ENCODE results near the gene KCND2.

DNA sequence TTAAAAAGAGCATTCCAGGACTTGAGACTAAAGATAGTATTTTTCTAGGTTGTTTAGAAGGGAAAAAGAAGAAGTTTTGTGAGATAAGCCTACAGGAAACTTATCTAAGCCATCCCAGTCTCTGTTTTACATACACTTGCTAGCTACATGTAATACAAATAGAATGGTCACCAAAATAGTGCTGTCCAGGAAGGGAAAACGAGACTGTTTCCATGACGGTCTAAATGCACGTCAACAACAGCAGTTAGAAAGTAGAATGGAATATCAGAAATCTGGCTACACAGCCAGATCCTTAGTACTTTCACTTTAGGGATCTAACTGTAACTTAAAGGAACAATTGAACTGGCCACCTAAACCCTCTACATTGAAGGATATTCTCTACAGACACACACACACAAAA lies 467.4 kb downstream of the KCND2 start:
- TF ChIP-seq CTCF (IDR thresholded peaks at IDR 0.05) (no peak), POLR2AphosphoS5 (IDR thresholded peaks at IDR 0.05; ENCODE audit: low read depth, low read length) (no peak)
- TF ChIP-seq, protein P1, sequence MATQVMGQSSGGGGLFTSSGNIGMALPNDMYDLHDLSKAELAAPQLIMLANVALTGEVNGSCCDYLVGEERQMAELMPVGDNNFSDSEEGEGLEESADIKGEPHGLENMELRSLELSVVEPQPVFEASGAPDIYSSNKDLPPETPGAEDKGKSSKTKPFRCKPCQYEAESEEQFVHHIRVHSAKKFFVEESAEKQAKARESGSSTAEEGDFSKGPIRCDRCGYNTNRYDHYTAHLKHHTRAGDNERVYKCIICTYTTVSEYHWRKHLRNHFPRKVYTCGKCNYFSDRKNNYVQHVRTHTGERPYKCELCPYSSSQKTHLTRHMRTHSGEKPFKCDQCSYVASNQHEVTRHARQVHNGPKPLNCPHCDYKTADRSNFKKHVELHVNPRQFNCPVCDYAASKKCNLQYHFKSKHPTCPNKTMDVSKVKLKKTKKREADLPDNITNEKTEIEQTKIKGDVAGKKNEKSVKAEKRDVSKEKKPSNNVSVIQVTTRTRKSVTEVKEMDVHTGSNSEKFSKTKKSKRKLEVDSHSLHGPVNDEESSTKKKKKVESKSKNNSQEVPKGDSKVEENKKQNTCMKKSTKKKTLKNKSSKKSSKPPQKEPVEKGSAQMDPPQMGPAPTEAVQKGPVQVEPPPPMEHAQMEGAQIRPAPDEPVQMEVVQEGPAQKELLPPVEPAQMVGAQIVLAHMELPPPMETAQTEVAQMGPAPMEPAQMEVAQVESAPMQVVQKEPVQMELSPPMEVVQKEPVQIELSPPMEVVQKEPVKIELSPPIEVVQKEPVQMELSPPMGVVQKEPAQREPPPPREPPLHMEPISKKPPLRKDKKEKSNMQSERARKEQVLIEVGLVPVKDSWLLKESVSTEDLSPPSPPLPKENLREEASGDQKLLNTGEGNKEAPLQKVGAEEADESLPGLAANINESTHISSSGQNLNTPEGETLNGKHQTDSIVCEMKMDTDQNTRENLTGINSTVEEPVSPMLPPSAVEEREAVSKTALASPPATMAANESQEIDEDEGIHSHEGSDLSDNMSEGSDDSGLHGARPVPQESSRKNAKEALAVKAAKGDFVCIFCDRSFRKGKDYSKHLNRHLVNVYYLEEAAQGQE (IDR thresholded peaks at IDR 0.05; ENCODE audit: insufficient read depth in 1 of 2, low read depth in 2 of 2, low read length in 1 of 2), result no peak

All from Panc1 (cell line).